Sigmoid colon (tissue), 7 donors: ENCODE results near the gene NOS1AP. TPM values are rescaled to one million over a fixed set of nuclear protein-coding genes. Genes with fewer than 3 reads are reported as not detected.

Source experiments
- DNase-seq: peaks from one replicate; pipeline ENCODE4 v3.0.0-alpha.2; 2019
- H3K27ac ChIP-seq, 4 donors: fragments of 200-600 bp; sonication (generic); one replicate each; pipeline ENCODE4 v1.5.1; 2016 to 2019; ENCODE audit warnings: mild to moderate bottlenecking in 1 of 4
- H3K27me3 ChIP-seq, 3 donors: fragments of 200-600 bp; sonication (generic); one replicate each; pipeline ENCODE4 v1.5.1; 2019; ENCODE audit warnings: mild to moderate bottlenecking in 1 of 3
- H3K36me3 ChIP-seq, 4 donors: fragments of 200-600 bp; sonication (generic); one replicate each; pipeline ENCODE4 v1.5.1; 2016 to 2019
- H3K4me1 ChIP-seq, 4 donors: fragments of 200-600 bp; sonication (generic); one replicate each; pipeline ENCODE4 v1.5.1; 2017 to 2019
- H3K4me3 ChIP-seq, 4 donors: fragments of 200-600 bp; sonication (generic); one replicate each; pipeline ENCODE4 v1.5.1; 2017 to 2019; ENCODE audit warnings: mild to moderate bottlenecking in 2 of 4, moderate library complexity in 1 of 4
- H3K9me3 ChIP-seq, 4 donors: fragments of 200-600 bp in 3 of 4; sonication (generic) in 3 of 4; one replicate each; pipeline versions ENCODE4 v1.5.1 to v1.6.1; 2013 to 2019
- CTCF ChIP-seq, 4 experiments: fragments of 450-650 bp in 3 of 4; fragments of 200-600 bp in 1 of 4; IDR thresholded peaks; one replicate each; pipeline ENCODE4 v1.5.1; 2016 to 2019; ENCODE audit warnings: antibody characterized with exemption in 4 of 4, mild to moderate bottlenecking in 3 of 4, moderate library complexity in 2 of 4
- EP300 ChIP-seq, 4 donors: sonication (generic); formaldehyde crosslinking; IDR thresholded peaks; one replicate each; pipeline ENCODE4 v1.6.1; 2017; ENCODE audit warnings: antibody characterized with exemption in 4 of 4
- POLR2A ChIP-seq, 2 donors: fragments of 450-650 bp; IDR thresholded peaks; one replicate each; pipeline ENCODE4 v1.6.1; 2016; ENCODE audit warnings: antibody characterized with exemption in 2 of 2, mild to moderate bottlenecking in 2 of 2, moderate library complexity in 2 of 2
- POLR2AphosphoS5 ChIP-seq, 4 donors: sonication (generic); formaldehyde crosslinking; IDR thresholded peaks; one replicate each; pipeline ENCODE4 v1.6.1; 2017; ENCODE audit warnings: antibody characterized with exemption in 4 of 4
- WGBS, 2 donors: extraction: QIAGEN DNeasy Blood & Tissue Kit; methylation state at CpG; one replicate each; pipeline ENCODE4 v1.1.7; 2013; 5-methylcytosine and 5-hydroxymethylcytosine counted together
- intact Hi-C: fragments of 100-400 bp; cut with DNase I; formaldehyde crosslinking; loops from one replicate; pipeline ENCODE4 v1.15.1; 2023
- polyA plus RNA-seq, 3 donors: library from polyadenylated mRNA; stranded (reverse); fragments of 200-250 nt; gene quantifications; one replicate each; pipeline ENCODE4 v1.2.3, GENCODE V29; 2013
- total RNA-seq, 4 donors: library from RNA; depleted of rRNA; stranded (reverse); fragments of >200 nt; gene quantifications; one replicate each; pipeline ENCODE4 v1.1.0, GENCODE V29; 2016
- donor health status: healthy with polysubstance abuse.
- donor health status: Bipolar disorder and iron deficiency.
- donor health status: healthy.

Gene NOS1AP
- total and polyA plus RNA-seq, 7 donors = 1.2 to 11.9 (median 4.6) TPM

- intact Hi-C loops = no loop called here
- H3K27me3 ChIP-seq = no peaks in the 10 kb centered on the region
- H3K4me3 ChIP-seq = no peak overlapping the region
- no peak overlapping the region for H3K27ac ChIP-seq
- WGBS, 2 donors = 80 to 89% methylated on average over 8 of the region's 8 CpGs
- no peaks in the 10 kb centered on the region for H3K4me1 ChIP-seq
- H3K9me3 ChIP-seq = no peaks in the 10 kb centered on the region
- H3K36me3 ChIP-seq = no peaks in the 10 kb centered on the region
- TF ChIP-seq EP300 (IDR thresholded peaks at IDR 0.05) (no peak), CTCF (IDR thresholded peaks at IDR 0.05) (no peak), POLR2AphosphoS5 (IDR thresholded peaks at IDR 0.05) (no peak), POLR2A (IDR thresholded peaks at IDR 0.05) (no peak)
- no peak for DNase-seq
Observed at GRCh38 chr1:162300057-162300917, 230.8 kb downstream of the NOS1AP start.

- no peak overlapping the region for H3K27ac ChIP-seq
Observed at GRCh38 chr1:162301696-162302095, 232.2 kb downstream of the NOS1AP start.

GRCh38 chr1:162302306-162303003 is 233.0 kb downstream of the NOS1AP start:
- intact Hi-C loops = no loop called here
- 90 to 95% methylated on average over 3 of the region's 3 CpGs for WGBS, 2 donors
- no peaks in the 10 kb centered on the region for H3K4me1 ChIP-seq
- no peaks in the 10 kb centered on the region for H3K27me3 ChIP-seq
- DNase-seq = no peak
- TF ChIP-seq CTCF (IDR thresholded peaks at IDR 0.05) (no peak), POLR2A (IDR thresholded peaks at IDR 0.05) (no peak), EP300 (IDR thresholded peaks at IDR 0.05) (no peak), POLR2AphosphoS5 (IDR thresholded peaks at IDR 0.05) (no peak)
- no peak overlapping the region for H3K27ac ChIP-seq
- no peaks in the 10 kb centered on the region for H3K9me3 ChIP-seq
- H3K36me3 ChIP-seq = no peaks in the 10 kb centered on the region
- H3K4me3 ChIP-seq = no peak overlapping the region

More at GRCh38 chr1:162301696-162302095, 232.2 kb downstream of the NOS1AP start:
- intact Hi-C loops = no loop called here
- Histone ChIP-seq H3K36me3 (no peaks in the 10 kb centered on the region), H3K4me3 (no peak overlapping the region), H3K9me3 (no peaks in the 10 kb centered on the region), H3K4me1 (no peaks in the 10 kb centered on the region), H3K27me3 (no peaks in the 10 kb centered on the region)
- 86 to 89% methylated on average over 4 of the region's 4 CpGs for WGBS, 2 donors
- DNase-seq = no peak
- TF ChIP-seq POLR2A (IDR thresholded peaks at IDR 0.05) (no peak), EP300 (IDR thresholded peaks at IDR 0.05) (no peak), CTCF (IDR thresholded peaks at IDR 0.05) (no peak), POLR2AphosphoS5 (IDR thresholded peaks at IDR 0.05) (no peak)

- DNase-seq = no peak
- H3K27me3 ChIP-seq = no peaks in the 10 kb centered on the region
- H3K4me1 ChIP-seq = no peaks in the 10 kb centered on the region
- intact Hi-C loops = no loop called here
- H3K9me3 ChIP-seq = no peaks in the 10 kb centered on the region
- no peak for TF ChIP-seq CTCF (IDR thresholded peaks at IDR 0.05)
- no peak for TF ChIP-seq EP300 (IDR thresholded peaks at IDR 0.05)
- no peak for TF ChIP-seq POLR2AphosphoS5 (IDR thresholded peaks at IDR 0.05)
- TF ChIP-seq POLR2A (IDR thresholded peaks at IDR 0.05) = no peak
- H3K36me3 ChIP-seq = no peaks in the 10 kb centered on the region
- H3K4me3 ChIP-seq = no peak overlapping the region
- WGBS, 2 donors = 86 to 91% methylated on average over 3 of the region's 3 CpGs
- H3K27ac ChIP-seq = no peak overlapping the region
Observed at GRCh38 chr1:162303004-162303344, 233.5 kb downstream of the NOS1AP start.
